Fibroblast of the aortic adventitia (primary cell): ENCODE results near the gene MEN1. TPM values are rescaled to one million over a fixed set of nuclear protein-coding genes. Genes with fewer than 3 reads are reported as not detected.

Experiments used
- DNase-seq: peaks from one replicate; pipeline ENCODE4 v3.0.0-alpha.2; 2010; ENCODE audit warnings: low read depth
- H3K4me3 ChIP-seq: 2 replicates; pipeline ENCODE4 v1.5.1; 2011; ENCODE audit warnings: low read depth, mild to moderate bottlenecking, control low read depth, low read length, moderate library complexity
- CTCF ChIP-seq: IDR thresholded peaks from 2 replicates; pipeline ENCODE4 v1.5.1; 2011; ENCODE audit warnings: mild to moderate bottlenecking, low read length, control low read depth, inconsistent platforms; ENCODE audit not compliant: insufficient read depth
- total RNA-seq: library from RNA; depleted of rRNA; stranded (reverse); fragments of >200 nt; gene quantifications from 2 replicates; pipeline ENCODE4 v1.2.3, GENCODE V29; 2012; ENCODE audit warnings: low replicate concordance

MEN1 gene
- total RNA-seq, 1 donor, result 15.9 TPM

DNA sequence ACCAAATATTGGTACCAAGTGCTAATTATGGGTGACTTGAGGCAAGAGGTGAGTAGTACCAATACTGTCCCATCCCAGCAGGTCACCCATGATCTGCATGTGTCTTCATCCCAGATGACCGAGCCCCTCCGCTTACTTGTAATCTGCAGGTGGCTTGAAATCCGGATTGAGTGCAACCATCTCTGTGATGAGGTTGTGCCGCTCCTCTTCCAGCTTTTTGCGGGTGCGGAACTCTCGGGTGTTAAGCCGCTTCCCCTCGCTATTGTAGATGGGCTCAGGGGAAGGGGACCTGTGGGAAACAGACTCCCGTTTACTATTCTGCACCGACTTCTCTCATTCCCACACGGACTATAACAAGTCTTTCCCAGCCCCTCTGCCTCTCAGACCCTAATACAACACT, 40.2 kb downstream of the MEN1 start:
- TF ChIP-seq CTCF, result no peak
- DNase-seq, result no peak
- no peak overlapping the region for H3K4me3 ChIP-seq

- no peak for DNase-seq
- TF ChIP-seq CTCF, result no peak
- no peak overlapping the region for H3K4me3 ChIP-seq
These were observed 41.1 kb downstream of the MEN1 start for GRCh38 chr11:64769283-64769682.

DNA sequence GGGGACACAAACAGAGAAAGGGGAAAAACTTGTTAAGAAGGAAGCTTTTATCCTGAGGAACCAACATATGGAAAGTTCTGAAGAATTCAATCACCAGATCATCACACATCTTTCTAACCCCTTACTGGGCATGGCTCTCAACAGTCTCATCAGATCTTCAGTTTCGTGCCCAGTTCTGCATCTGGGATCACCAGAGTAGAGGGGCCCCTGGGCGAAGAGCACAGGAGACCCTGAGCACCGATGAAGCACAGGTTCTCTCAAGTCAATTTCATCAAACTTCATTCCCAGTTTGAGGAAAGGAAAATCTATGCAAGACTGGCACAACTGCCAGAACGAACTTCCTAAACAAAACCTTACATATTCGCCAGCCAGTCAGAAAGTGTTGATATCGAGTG, 42.1 kb downstream of the MEN1 start:
- no peak overlapping the region for H3K4me3 ChIP-seq
- DNase-seq, result no peak
- TF ChIP-seq CTCF, result no peak

- peak; percentile 84 for TF ChIP-seq CTCF
- no peak overlapping the region for H3K4me3 ChIP-seq
- DNase-seq, result peak; percentile 73
These were observed 42.7 kb downstream of the MEN1 start for GRCh38 chr11:64767344-64768299.

DNA sequence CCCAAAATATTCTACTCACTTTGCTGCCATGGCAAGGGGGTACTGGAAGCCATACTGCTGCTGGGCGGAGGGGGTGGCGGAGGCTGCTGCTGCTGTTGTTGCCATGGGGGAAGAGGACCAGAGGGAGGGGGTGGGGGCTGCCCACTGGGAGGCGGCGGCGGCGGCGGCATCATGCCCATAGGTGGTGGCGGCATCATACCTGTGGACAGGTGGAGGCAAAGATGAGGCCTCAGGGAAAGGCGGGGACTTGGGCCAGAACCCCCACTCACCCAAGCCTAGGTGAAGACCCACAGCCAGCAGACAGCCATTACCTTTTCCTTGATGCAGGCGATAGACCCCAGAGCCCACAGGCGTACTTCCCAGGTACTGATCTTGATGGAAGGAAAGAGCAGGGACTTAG, 43.5 kb downstream of the MEN1 start:
- H3K4me3 ChIP-seq, result no peak overlapping the region
- TF ChIP-seq CTCF, result no peak
- DNase-seq, result no peak

GRCh38 chr11:64765851-64766665, 44.3 kb downstream of the MEN1 start:
- no peak overlapping the region for H3K4me3 ChIP-seq
- no peak for DNase-seq
- TF ChIP-seq CTCF, result no peak
